ENCODE measurements around the gene RPP25L.

RPP25L gene

GRCh38 chr9:34571481-34571810, 40.5 kb downstream of the RPP25L start:
- POLR2A ChIA-PET = no interaction called here
- CTCF ChIA-PET = interaction anchor here (0.9 to 1.3 kb wide), 2 partner anchors 20 to 23 kb away, joined by 3 read pairs; no protein-coding TSS in a partner anchor
- no peak for DNase-seq (ENCODE audit: extremely low spot score)
- TF ChIP-seq FOXK2 (IDR thresholded peaks at IDR 0.05) = no peak
- TF ChIP-seq FOXM1 (IDR thresholded peaks at IDR 0.05; ENCODE audit: borderline replicate concordance) = no peak
- no peak for TF ChIP-seq ZNF384 (IDR thresholded peaks at IDR 0.05)
- TF ChIP-seq ELF4 (IDR thresholded peaks at IDR 0.05) = no peak
- no peak for TF ChIP-seq FOXA1 (IDR thresholded peaks at IDR 0.05)
- TF ChIP-seq SP1 (IDR thresholded peaks at IDR 0.05) = no peak
- TF ChIP-seq ARNT (IDR thresholded peaks at IDR 0.05) = no peak
- TF ChIP-seq NFRKB (IDR thresholded peaks at IDR 0.05) = no peak
- TF ChIP-seq TARDBP (IDR thresholded peaks at IDR 0.05) = no peak
- no peak for TF ChIP-seq PKNOX1 (IDR thresholded peaks at IDR 0.05)
- no peak for TF ChIP-seq HDGF (IDR thresholded peaks at IDR 0.05; ENCODE audit: borderline replicate concordance)

GRCh38 chr9:34570809-34571480, 41.0 kb downstream of the RPP25L start:
- ChIA-PET POLR2A (no interaction called here), CTCF (interaction anchor here (0.9 to 1.3 kb wide), 2 partner anchors 20 to 23 kb away, joined by 3 read pairs; no protein-coding TSS in a partner anchor)
- DNase-seq (ENCODE audit: extremely low spot score) = no peak
- TF ChIP-seq HDGF (IDR thresholded peaks at IDR 0.05; ENCODE audit: borderline replicate concordance) = no peak
- TF ChIP-seq PKNOX1 (IDR thresholded peaks at IDR 0.05) = no peak
- no peak for TF ChIP-seq BHLHE40 (IDR thresholded peaks at IDR 0.05; ENCODE audit: borderline replicate concordance)
- TF ChIP-seq SUZ12 (IDR thresholded peaks at IDR 0.05) = no peak
- no peak for TF ChIP-seq LEF1 (IDR thresholded peaks at IDR 0.05; ENCODE audit: borderline replicate concordance)
- no peak for TF ChIP-seq ZNF384 (IDR thresholded peaks at IDR 0.05)
- TF ChIP-seq SP1 (IDR thresholded peaks at IDR 0.05) = no peak
- no peak for TF ChIP-seq TARDBP (IDR thresholded peaks at IDR 0.05)
- no peak for TF ChIP-seq FOXK2 (IDR thresholded peaks at IDR 0.05)
- TF ChIP-seq NFRKB (IDR thresholded peaks at IDR 0.05) = no peak
- TF ChIP-seq ELF4 (IDR thresholded peaks at IDR 0.05) = no peak
- no peak for TF ChIP-seq L3MBTL2 (conservative IDR thresholded peaks at IDR 0.05)
- TF ChIP-seq CTBP1 (IDR thresholded peaks at IDR 0.05; ENCODE audit: borderline replicate concordance) = no peak
- TF ChIP-seq ARNT (IDR thresholded peaks at IDR 0.05) = no peak
- no peak for TF ChIP-seq FOXM1 (IDR thresholded peaks at IDR 0.05; ENCODE audit: borderline replicate concordance)
- no peak for TF ChIP-seq FOXA1 (IDR thresholded peaks at IDR 0.05)

- ChIA-PET CTCF (no interaction called here), POLR2A (no interaction called here)
- TF ChIP-seq TARDBP (IDR thresholded peaks at IDR 0.05) = no peak
- no peak for TF ChIP-seq ZNF384 (IDR thresholded peaks at IDR 0.05)
- TF ChIP-seq ELF4 (IDR thresholded peaks at IDR 0.05) = no peak
- no peak for TF ChIP-seq FOXK2 (IDR thresholded peaks at IDR 0.05)
- no peak for TF ChIP-seq HDGF (IDR thresholded peaks at IDR 0.05; ENCODE audit: borderline replicate concordance)
- no peak for TF ChIP-seq BHLHE40 (IDR thresholded peaks at IDR 0.05; ENCODE audit: borderline replicate concordance)
- TF ChIP-seq FOXA1 (IDR thresholded peaks at IDR 0.05) = no peak
- TF ChIP-seq NFRKB (IDR thresholded peaks at IDR 0.05) = no peak
- no peak for TF ChIP-seq LEF1 (IDR thresholded peaks at IDR 0.05; ENCODE audit: borderline replicate concordance)
- no peak for TF ChIP-seq CTBP1 (IDR thresholded peaks at IDR 0.05; ENCODE audit: borderline replicate concordance)
- no peak for TF ChIP-seq PKNOX1 (IDR thresholded peaks at IDR 0.05)
- no peak for TF ChIP-seq L3MBTL2 (conservative IDR thresholded peaks at IDR 0.05)
- no peak for DNase-seq (ENCODE audit: extremely low spot score)
Observed at GRCh38 chr9:34570376-34570775, 41.5 kb downstream of the RPP25L start.

- DNase-seq (ENCODE audit: extremely low spot score) = no peak
- ChIA-PET CTCF (no interaction called here), POLR2A (no interaction called here)
- TF ChIP-seq SUZ12 (IDR thresholded peaks at IDR 0.05) (no peak), FOXM1 (IDR thresholded peaks at IDR 0.05; ENCODE audit: borderline replicate concordance) (no peak), BHLHE40 (IDR thresholded peaks at IDR 0.05; ENCODE audit: borderline replicate concordance) (no peak), NFRKB (IDR thresholded peaks at IDR 0.05) (no peak), ELF4 (IDR thresholded peaks at IDR 0.05) (no peak), L3MBTL2 (conservative IDR thresholded peaks at IDR 0.05) (no peak), FOXK2 (IDR thresholded peaks at IDR 0.05) (no peak), HDGF (IDR thresholded peaks at IDR 0.05; ENCODE audit: borderline replicate concordance) (no peak), CTBP1 (IDR thresholded peaks at IDR 0.05; ENCODE audit: borderline replicate concordance) (no peak), ARNT (IDR thresholded peaks at IDR 0.05) (no peak), FOXA1 (IDR thresholded peaks at IDR 0.05) (no peak), LEF1 (IDR thresholded peaks at IDR 0.05; ENCODE audit: borderline replicate concordance) (no peak), SP1 (IDR thresholded peaks at IDR 0.05) (no peak), TARDBP (IDR thresholded peaks at IDR 0.05) (no peak), ZNF384 (IDR thresholded peaks at IDR 0.05) (no peak), PKNOX1 (IDR thresholded peaks at IDR 0.05) (no peak)
Observed at GRCh38 chr9:34568774-34569173, 43.1 kb downstream of the RPP25L start.

- ChIA-PET CTCF (no interaction called here), POLR2A (no interaction called here)
- TF ChIP-seq SP1 (IDR thresholded peaks at IDR 0.05) (no peak), SUZ12 (IDR thresholded peaks at IDR 0.05) (no peak), CTBP1 (IDR thresholded peaks at IDR 0.05; ENCODE audit: borderline replicate concordance) (no peak), FOXM1 (IDR thresholded peaks at IDR 0.05; ENCODE audit: borderline replicate concordance) (no peak), ELF4 (IDR thresholded peaks at IDR 0.05) (no peak), PKNOX1 (IDR thresholded peaks at IDR 0.05) (no peak), LEF1 (IDR thresholded peaks at IDR 0.05; ENCODE audit: borderline replicate concordance) (no peak), L3MBTL2 (conservative IDR thresholded peaks at IDR 0.05) (no peak), HDGF (IDR thresholded peaks at IDR 0.05; ENCODE audit: borderline replicate concordance) (no peak), TARDBP (IDR thresholded peaks at IDR 0.05) (no peak), FOXA1 (IDR thresholded peaks at IDR 0.05) (no peak), ZNF384 (IDR thresholded peaks at IDR 0.05) (no peak), FOXK2 (IDR thresholded peaks at IDR 0.05) (no peak), NFRKB (IDR thresholded peaks at IDR 0.05) (no peak), BHLHE40 (IDR thresholded peaks at IDR 0.05; ENCODE audit: borderline replicate concordance) (no peak)
Observed at GRCh38 chr9:34568133-34568532, 43.8 kb downstream of the RPP25L start.

More at GRCh38 chr9:34568133-34568532, 43.8 kb downstream of the RPP25L start:
- DNase-seq (ENCODE audit: extremely low spot score) = no peak
